ENCODE results near the gene OR1S2. TPM values are rescaled to one million over a fixed set of nuclear protein-coding genes. Genes with fewer than 3 reads are reported as not detected.

OR1S2 gene
- total and polyA plus RNA-seq, 9 of the 15 experiments (the other 6 are each of a cell fraction or from before 2014, with no cell fraction given): not detected

DNA sequence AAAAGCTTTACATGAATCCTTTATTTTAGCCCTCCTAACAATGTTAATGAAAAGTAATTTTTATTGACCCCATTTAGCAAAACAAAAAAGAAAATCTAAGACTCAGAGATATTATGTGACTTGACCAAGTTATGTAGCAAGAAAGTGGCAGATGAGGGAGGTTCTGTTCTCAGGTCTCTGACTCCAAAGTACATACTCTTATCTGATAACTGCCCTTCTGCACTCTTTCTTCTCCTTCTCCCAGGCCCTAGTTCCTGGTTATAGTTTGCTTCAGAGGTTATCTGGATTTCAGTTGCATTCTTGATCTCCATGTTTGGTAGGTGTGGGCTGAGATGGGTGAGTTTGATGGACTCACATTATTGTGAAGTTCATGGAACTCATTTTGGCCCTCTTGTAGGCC lies 10.6 kb downstream of the OR1S2 start (continued):
- TF ChIP-seq, protein P1, sequence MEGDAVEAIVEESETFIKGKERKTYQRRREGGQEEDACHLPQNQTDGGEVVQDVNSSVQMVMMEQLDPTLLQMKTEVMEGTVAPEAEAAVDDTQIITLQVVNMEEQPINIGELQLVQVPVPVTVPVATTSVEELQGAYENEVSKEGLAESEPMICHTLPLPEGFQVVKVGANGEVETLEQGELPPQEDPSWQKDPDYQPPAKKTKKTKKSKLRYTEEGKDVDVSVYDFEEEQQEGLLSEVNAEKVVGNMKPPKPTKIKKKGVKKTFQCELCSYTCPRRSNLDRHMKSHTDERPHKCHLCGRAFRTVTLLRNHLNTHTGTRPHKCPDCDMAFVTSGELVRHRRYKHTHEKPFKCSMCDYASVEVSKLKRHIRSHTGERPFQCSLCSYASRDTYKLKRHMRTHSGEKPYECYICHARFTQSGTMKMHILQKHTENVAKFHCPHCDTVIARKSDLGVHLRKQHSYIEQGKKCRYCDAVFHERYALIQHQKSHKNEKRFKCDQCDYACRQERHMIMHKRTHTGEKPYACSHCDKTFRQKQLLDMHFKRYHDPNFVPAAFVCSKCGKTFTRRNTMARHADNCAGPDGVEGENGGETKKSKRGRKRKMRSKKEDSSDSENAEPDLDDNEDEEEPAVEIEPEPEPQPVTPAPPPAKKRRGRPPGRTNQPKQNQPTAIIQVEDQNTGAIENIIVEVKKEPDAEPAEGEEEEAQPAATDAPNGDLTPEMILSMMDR (IDR thresholded peaks at IDR 0.05 in 2 of 3, conservative IDR thresholded peaks at IDR 0.05 in 1 of 3; ENCODE audit: insufficient read depth in 2 of 3, low read depth in 1 of 3, low read length in 3 of 3): no peak
- TF ChIP-seq, protein P2, sequence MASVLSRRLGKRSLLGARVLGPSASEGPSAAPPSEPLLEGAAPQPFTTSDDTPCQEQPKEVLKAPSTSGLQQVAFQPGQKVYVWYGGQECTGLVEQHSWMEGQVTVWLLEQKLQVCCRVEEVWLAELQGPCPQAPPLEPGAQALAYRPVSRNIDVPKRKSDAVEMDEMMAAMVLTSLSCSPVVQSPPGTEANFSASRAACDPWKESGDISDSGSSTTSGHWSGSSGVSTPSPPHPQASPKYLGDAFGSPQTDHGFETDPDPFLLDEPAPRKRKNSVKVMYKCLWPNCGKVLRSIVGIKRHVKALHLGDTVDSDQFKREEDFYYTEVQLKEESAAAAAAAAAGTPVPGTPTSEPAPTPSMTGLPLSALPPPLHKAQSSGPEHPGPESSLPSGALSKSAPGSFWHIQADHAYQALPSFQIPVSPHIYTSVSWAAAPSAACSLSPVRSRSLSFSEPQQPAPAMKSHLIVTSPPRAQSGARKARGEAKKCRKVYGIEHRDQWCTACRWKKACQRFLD (CRISPR knock-in tag; IDR thresholded peaks at IDR 0.05): no peak

DNA sequence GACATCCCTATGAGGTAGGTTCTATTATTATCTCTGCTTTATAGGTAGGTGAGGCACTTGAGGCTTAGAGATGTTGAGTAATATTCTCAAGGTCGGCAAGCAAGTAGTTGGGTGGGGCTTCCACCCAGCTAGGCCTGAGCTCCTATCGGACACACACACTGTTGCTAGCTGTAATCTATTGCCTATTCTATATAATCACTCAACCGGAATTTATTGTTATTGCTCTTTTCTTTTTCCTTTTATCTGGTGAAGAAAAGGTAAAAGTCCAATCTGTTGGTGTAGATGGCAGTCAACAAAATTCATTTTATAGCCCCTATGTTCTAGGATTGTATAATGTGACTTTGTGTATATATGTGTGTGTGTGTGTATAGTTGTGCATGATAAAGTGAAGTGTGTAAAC lies 11.7 kb downstream of the OR1S2 start:
- Histone ChIP-seq H3K36me3 (ENCODE audit: control insufficient read depth, insufficient read depth, low read length) (no peaks in the 10 kb centered on the region), H3K4me2 (ENCODE audit: insufficient read depth, low read length) (no peak overlapping the region), H3K79me2 (ENCODE audit: control insufficient read depth, insufficient read depth, low read length) (no peaks in the 10 kb centered on the region), H2AFZ (ENCODE audit: low read depth, low read length) (no peak overlapping the region), H4K20me1 (replicated peaks; ENCODE audit: control insufficient read depth, insufficient read depth, low read length) (no peaks in the 10 kb centered on the region), H3K27ac (ENCODE audit: extremely low read depth, low read depth, low read length) (no peak overlapping the region), H3K9me1 (ENCODE audit: control insufficient read depth, insufficient read depth, low read length) (no peaks in the 10 kb centered on the region), H3K4me3 (no peak overlapping the region), H3K9ac (ENCODE audit: insufficient read depth in 1 of 2, low read depth in 2 of 2, low read length in 2 of 2) (no peak overlapping the region), H3K4me1 (replicated peaks in 1 of 2; ENCODE audit: control insufficient read depth in 2 of 2, insufficient read depth in 2 of 2, low read length in 2 of 2) (no peaks in the 10 kb centered on the region), H3K9me3 (replicated peaks; ENCODE audit: control insufficient read depth, insufficient read depth, low read depth, low read length) (no peaks in the 10 kb centered on the region), H3K27me3 (ENCODE audit: control insufficient read depth in 2 of 2, insufficient read depth in 2 of 2, low read length in 2 of 2) (no peaks in the 10 kb centered on the region)
- in situ Hi-C loops (cut with MboI) (no loop called here), intact Hi-C loops (cut with micrococcal nuclease) (no loop called here)
- ChIA-PET POLR2A (no interaction called here), CTCF (ENCODE audit: low intra/inter-chr PET ratio) (no interaction called here)
- FAIRE-seq: no peak
- no TSS peak for BruUV-seq (replicated peaks)
- TF ChIP-seq, protein P3, sequence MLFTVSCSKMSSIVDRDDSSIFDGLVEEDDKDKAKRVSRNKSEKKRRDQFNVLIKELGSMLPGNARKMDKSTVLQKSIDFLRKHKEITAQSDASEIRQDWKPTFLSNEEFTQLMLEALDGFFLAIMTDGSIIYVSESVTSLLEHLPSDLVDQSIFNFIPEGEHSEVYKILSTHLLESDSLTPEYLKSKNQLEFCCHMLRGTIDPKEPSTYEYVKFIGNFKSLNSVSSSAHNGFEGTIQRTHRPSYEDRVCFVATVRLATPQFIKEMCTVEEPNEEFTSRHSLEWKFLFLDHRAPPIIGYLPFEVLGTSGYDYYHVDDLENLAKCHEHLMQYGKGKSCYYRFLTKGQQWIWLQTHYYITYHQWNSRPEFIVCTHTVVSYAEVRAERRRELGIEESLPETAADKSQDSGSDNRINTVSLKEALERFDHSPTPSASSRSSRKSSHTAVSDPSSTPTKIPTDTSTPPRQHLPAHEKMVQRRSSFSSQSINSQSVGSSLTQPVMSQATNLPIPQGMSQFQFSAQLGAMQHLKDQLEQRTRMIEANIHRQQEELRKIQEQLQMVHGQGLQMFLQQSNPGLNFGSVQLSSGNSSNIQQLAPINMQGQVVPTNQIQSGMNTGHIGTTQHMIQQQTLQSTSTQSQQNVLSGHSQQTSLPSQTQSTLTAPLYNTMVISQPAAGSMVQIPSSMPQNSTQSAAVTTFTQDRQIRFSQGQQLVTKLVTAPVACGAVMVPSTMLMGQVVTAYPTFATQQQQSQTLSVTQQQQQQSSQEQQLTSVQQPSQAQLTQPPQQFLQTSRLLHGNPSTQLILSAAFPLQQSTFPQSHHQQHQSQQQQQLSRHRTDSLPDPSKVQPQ (CRISPR knock-in tag; IDR thresholded peaks at IDR 0.05; ENCODE audit: borderline replicate concordance): no peak
- no peak for TF ChIP-seq CBX2 (IDR thresholded peaks at IDR 0.05; ENCODE audit: insufficient read depth, low read length, poor library complexity, severe bottlenecking)
- no peak for DNase-seq (ENCODE audit: extremely low read depth in 1 of 4, low spot score in 3 of 4)
- WGBS (ENCODE audit: insufficient coverage, low coverage, missing lambda C conversion rate): 0% methylated on average over 3 of the region's 3 CpGs
- ATAC-seq: no peak
